Parathyroid adenoma (tissue), 2 donors: ENCODE results near the gene WSCD2.

ENCODE experiments used
- H2AFZ ChIP-seq: fragments of 300-600 bp; sonication (generic); one replicate; pipeline ENCODE4 v1.7.0; 2017; ENCODE audit warnings: antibody characterized with exemption, mild to moderate bottlenecking
- H3K27ac ChIP-seq: fragments of 300-600 bp; sonication (generic); one replicate; pipeline ENCODE4 v1.7.0; 2017
- H3K27me3 ChIP-seq: fragments of 300-600 bp; sonication (generic); one replicate; pipeline ENCODE4 v1.7.0; 2017; ENCODE audit warnings: low read length; ENCODE audit not compliant: control insufficient read depth, insufficient read depth
- H3K36me3 ChIP-seq: fragments of 300-600 bp; sonication (generic); one replicate; pipeline ENCODE4 v1.7.0; 2017; ENCODE audit warnings: low read length; ENCODE audit not compliant: control insufficient read depth, insufficient read depth
- H3K4me1 ChIP-seq: fragments of 300-600 bp; sonication (generic); one replicate; pipeline ENCODE4 v1.7.0; 2017; ENCODE audit warnings: control low read depth
- H3K4me2 ChIP-seq: fragments of 300-600 bp; sonication (generic); one replicate; pipeline ENCODE4 v1.7.0; 2017; ENCODE audit warnings: low read length
- H3K4me3 ChIP-seq: fragments of 300-600 bp; sonication (generic); one replicate; pipeline ENCODE4 v1.7.0; 2017; ENCODE audit warnings: low read depth, low read length
- H3K79me2 ChIP-seq: fragments of 300-600 bp; sonication (generic); one replicate; pipeline ENCODE4 v1.7.0; 2017; ENCODE audit warnings: control low read depth
- H3K9ac ChIP-seq: fragments of 300-600 bp; sonication (generic); one replicate; pipeline ENCODE4 v1.7.0; 2017; ENCODE audit warnings: mild to moderate bottlenecking
- H3K9me3 ChIP-seq: fragments of 300-600 bp; sonication (generic); one replicate; pipeline ENCODE4 v1.7.0; 2017; ENCODE audit warnings: low read length; ENCODE audit not compliant: control insufficient read depth
- CTCF ChIP-seq: fragments of 300-600 bp; sonication (generic); IDR thresholded peaks from one replicate; pipeline ENCODE4 v1.7.0; 2017; ENCODE audit warnings: antibody characterized with exemption, mild to moderate bottlenecking
- donor health status: primary hyperparathyroidism.

Gene WSCD2

GRCh38 chr12:108145011-108145410 is 15.9 kb downstream of the WSCD2 start:
- H3K4me1 ChIP-seq = no peaks in the 10 kb centered on the region
- H3K36me3 ChIP-seq = no peaks in the 10 kb centered on the region
- no peak overlapping the region for H3K4me2 ChIP-seq
- H3K4me3 ChIP-seq = no peak overlapping the region
- H3K27ac ChIP-seq = no peak overlapping the region
- TF ChIP-seq CTCF = no peak
- no peak overlapping the region for H3K9ac ChIP-seq
- no peaks in the 10 kb centered on the region for H3K27me3 ChIP-seq
- no peak overlapping the region for H2AFZ ChIP-seq
- no peaks in the 10 kb centered on the region for H3K9me3 ChIP-seq
- no peaks in the 10 kb centered on the region for H3K79me2 ChIP-seq

- Histone ChIP-seq H3K4me3 (no peak overlapping the region), H3K36me3 (no peaks in the 10 kb centered on the region), H3K4me2 (no peak overlapping the region), H2AFZ (no peak overlapping the region), H3K79me2 (no peaks in the 10 kb centered on the region), H3K27ac (no peak overlapping the region), H3K9ac (no peak overlapping the region), H3K9me3 (no peaks in the 10 kb centered on the region), H3K27me3 (no peaks in the 10 kb centered on the region), H3K4me1 (no peaks in the 10 kb centered on the region)
- no peak for TF ChIP-seq CTCF
Observed at GRCh38 chr12:108146035-108146893, 17.2 kb downstream of the WSCD2 start.

GRCh38 chr12:108147279-108147678 is 18.2 kb downstream of the WSCD2 start:
- Histone ChIP-seq H3K9me3 (no peaks in the 10 kb centered on the region), H3K9ac (no peak overlapping the region), H3K4me1 (no peaks in the 10 kb centered on the region), H3K27me3 (no peaks in the 10 kb centered on the region), H3K4me3 (no peak overlapping the region), H3K79me2 (no peaks in the 10 kb centered on the region), H2AFZ (no peak overlapping the region), H3K27ac (no peak overlapping the region), H3K4me2 (no peak overlapping the region), H3K36me3 (no peaks in the 10 kb centered on the region)
- TF ChIP-seq CTCF = no peak

- no peak overlapping the region for H3K27ac ChIP-seq
- TF ChIP-seq CTCF = no peak
- no peak overlapping the region for H3K4me2 ChIP-seq
- no peaks in the 10 kb centered on the region for H3K36me3 ChIP-seq
- no peak overlapping the region for H2AFZ ChIP-seq
- H3K9me3 ChIP-seq = no peaks in the 10 kb centered on the region
- H3K4me1 ChIP-seq = no peaks in the 10 kb centered on the region
- H3K4me3 ChIP-seq = no peak overlapping the region
- no peaks in the 10 kb centered on the region for H3K27me3 ChIP-seq
- H3K79me2 ChIP-seq = no peaks in the 10 kb centered on the region
- H3K9ac ChIP-seq = no peak overlapping the region
Observed at GRCh38 chr12:108148521-108149074, 19.5 kb downstream of the WSCD2 start.
